ENCODE results near the gene BIN1.

Gene BIN1

DNA sequence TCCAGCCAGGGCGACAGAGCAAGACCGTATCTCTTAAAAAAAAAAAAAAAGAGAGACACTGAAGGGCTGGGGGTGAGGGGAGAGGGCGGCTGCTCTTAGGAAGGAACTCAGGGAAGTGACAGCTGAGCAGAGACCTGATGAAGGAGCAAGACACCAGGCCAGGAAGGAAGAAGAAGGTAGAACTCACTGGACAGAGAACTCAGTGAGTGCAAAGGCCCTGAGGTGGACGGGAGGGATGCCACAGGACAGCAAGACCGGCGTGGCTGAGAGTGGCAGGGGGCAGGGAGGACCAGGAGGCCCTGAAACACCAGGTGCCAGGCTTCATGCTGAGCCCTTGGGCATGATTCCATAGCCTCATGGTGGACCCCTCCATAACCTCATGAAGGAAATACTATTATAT lies 18.2 kb downstream of the BIN1 start:
- DNase-seq: no peak

DNA sequence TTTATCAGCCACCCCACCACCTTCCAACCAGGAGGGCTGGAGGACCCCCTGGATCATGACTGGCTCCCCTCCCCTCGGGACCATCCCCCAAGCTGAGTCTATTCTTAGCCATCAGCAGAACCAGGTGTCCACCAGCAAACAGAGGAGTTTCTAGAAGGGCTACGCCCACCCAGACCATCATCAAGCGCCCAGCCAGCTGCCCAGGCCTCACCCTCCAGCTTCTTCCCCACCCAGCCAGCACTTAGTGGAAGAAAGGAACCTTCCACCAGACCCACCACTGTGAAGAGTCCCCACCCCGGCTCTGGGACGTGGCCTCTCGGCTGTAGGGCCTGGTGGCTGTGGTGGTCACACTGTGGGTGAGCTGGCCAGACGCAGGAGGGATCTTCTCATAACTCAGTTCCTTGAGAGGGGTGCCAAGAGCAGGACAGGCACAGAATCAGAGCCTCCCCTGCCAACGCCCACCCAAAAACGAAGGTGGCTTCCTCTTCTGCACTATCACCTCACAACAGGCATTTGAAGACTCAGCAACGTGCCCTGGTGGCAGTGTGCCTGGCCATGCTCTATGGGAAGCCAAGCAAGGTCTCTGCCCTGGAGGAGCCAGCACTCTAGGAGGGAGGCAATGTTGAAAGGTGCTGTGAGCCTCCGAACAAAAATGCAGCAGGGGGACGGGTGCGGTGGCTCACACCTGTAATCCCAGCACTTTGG lies 19.0 kb downstream of the BIN1 start:
- DNase-seq: no peak

DNA sequence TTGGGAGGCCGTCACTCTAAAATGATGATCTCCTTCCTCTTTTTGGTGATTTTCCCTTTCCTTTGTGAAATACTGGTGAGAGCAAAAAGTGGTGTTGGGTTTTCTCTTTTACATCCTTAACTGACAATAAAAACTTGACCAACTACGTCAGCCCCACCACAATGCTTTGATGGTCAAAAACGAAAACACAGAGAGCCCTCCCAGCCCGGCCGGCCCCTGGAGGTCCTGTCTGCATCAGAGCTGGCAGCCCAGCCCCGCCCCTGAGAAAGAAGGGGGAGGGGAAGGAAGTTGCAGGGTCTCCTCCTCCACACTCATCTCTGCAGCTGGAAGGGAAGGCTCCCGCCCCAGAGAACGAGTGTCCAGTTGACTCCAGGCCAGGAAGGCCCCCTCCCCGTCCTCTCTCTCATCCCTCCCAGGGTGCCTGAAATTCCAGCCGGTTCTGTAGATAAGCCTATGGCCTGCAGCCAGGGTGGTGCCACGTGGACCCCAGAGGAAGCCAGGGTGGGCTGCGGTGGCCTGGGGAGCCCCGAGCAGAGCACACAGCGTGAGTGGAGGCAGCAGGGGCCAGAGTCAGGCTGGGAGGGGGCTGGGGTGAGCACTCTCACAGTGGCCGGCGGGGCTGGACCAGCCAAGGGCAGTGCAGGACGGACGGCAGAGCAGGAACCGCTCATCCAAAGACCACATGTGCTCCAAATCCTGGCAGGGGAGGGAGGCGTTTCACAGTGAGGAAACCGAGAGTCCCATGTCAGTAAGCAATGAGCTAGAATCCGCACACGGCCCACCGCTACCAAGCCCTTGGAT lies 19.8 kb downstream of the BIN1 start:
- DNase-seq: peak; percentile 75

DNA sequence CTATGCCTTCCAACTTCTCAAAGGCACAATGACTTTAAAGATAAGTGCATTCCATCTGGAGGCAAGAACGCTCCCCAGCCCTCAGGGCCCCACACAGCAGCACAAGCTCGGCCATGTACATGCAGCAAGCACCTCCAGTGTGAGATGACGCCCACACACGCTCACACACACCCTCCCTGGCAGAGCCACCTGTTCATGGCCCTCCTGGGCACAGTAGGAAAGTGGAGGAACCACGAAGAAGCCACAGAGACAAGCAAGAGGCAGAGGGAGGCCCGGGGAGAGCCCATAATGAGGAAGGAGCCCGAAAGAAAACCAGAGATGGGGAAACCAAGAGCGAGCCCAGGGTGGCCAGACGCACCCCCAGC lies 21.7 kb downstream of the BIN1 start:
- DNase-seq: no peak

DNA sequence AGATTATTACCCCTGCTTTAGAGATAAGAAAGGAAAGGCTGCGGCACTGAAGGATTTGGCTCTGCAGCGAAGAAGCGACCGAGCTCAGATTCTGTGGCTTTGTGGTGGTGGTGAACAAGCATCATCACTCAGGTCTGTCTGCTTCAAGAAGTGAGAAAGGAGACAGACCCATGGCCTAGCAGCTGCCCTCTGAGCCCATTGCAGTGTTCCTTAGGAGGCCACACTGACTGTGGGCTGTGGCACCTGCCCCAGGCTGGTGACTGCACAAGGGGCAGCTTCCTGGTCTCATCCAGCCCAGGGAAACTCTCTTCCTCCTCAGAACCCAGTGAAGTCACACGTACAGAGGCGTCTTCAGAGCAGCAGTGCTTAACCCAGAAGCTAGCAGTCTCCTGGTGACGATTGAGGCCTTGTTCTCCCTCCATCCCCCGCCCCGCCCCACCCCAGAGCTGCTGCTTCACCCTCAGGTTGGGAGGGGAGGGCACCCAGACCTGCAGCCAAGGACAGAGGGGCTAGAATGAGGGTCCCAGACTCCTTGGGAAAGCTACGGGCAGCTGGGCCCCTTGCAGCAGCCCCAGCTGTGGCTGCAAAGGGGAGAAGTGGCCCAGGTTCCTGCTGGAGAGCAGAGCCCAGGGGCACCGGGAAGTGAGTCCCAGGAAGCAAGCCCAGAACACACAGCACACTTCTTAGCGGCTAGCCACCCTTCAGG lies 22.2 kb downstream of the BIN1 start:
- no peak for DNase-seq

DNA sequence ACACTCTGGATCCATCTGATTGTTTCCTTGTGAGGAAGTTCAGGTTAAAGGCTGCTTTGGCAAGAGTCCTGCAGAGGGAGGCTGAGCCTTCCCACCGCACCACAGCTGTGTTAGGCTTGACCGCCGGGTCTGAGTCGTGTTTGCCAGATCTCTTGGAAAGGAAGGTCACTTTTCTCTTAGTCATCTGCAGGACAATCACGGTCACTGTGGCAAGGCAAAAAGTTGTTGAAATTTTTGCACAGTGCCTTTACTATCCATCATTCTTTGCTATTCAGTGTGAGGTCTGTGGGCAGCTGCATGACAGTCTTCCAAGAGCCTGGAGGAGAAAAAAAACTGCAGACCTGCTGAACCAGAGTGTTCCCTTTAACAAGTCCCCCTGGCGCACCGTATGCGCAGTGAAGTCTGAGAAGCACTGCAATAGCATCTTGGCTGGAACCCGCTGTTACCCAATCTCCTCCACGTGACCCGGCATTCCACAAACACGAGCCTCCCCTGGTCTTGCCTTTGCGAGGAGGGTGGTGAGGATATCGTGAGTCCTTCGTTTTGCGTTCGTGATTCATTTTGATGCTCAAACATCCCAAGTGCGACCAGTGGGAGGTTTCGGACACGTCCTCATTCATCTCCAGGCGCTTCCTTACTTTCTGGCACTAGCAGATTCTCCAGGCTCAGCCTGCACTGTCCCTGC lies 23.0 kb downstream of the BIN1 start:
- DNase-seq: no peak

DNA sequence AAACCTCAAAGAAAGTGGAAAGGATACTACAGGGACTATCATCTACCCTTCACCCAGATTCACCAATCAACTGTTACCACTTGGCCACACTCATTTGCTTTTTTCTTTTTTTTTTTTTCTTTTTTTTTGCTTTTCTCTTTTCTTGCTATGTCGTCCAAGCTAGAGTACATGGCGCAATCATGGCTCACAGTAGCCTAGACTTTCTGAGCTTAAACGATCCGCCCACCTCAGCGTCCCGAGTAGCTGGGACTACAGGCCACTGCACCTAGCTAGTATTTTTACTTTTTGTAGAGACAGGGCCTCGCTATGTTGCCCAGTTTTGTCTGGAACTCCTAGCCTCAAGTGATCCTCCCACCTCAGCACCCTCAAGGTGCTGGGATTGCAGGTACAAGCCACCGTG lies 24.0 kb downstream of the BIN1 start:
- DNase-seq: no peak

DNA sequence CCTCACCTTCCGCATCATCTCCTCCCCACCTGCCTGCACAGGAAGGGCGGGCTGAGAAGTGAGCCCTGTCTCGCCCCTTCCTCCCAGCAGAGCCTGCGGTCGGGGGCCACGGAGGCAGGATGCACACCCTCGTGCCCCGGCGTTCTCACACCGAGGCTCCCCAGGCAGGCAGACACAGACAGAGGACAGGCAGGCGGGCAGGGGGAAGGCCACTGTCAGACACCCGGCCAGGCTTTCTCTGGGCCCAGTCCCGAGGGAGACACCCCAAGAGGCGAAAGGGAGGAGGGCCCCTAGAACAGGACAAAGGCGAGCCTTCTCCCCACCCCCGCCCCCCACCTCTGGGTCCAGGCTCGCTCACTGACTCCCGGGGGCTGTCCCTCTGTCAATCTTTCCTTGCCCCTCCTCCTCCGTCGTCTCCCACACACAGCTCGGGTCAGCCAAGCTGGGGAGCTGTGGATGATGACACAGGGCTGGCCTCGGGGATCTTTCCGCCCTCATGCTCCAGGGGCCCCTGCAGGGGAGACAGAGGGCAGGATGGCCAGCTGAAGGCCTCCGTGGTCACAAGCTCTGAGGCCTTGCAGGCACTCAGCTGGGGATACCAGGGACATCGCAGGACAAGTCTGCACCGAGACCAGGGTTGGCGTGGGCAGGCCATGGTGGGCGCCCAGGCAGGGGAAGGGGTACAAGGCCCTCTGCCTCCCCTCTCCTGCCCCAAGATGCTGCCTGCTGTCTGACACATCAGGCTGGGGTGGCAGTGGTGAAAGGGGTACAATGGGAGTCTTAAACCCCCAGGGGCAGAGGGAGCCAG lies 24.9 kb downstream of the BIN1 start:
- DNase-seq: no peak

DNA sequence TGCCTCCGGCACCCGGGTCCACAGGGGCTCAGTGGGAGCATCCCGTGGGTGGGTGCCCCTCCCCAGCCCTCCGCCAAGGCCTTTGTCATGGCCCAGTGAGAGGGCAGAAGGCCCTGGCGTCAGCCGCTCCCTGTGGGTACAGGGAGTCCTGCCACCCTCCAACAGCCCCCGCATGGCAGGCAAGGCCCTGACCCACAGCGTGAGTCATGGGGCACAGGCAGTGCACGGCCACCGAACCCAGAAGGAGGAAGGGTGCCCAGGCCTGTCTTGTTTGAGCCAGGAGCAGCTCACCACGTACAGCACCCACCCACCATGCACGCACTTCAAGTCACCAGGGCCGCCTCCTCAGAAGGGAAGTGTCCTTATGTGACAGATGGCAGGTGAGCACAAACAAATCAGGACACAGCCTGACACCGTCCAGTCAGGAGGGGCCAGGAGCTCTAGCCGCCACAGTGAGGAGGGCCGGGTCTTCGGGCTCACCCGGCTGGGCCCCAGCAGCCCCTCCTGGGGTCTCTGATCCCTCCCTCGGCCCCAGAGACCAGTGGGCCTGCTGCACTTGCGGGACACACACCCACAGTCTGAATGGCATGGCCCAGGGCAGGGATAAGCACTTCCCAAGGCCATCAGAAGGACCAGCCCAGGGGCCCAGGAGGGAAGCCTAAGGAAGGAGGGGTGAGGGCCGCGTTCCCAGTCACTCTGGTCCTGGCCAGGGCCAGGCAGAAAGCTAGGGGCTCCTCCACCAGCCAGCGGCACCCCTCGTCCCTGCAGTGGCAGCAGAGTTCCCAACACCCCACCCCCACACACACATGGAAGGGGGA lies 25.8 kb downstream of the BIN1 start:
- no peak for DNase-seq

DNA sequence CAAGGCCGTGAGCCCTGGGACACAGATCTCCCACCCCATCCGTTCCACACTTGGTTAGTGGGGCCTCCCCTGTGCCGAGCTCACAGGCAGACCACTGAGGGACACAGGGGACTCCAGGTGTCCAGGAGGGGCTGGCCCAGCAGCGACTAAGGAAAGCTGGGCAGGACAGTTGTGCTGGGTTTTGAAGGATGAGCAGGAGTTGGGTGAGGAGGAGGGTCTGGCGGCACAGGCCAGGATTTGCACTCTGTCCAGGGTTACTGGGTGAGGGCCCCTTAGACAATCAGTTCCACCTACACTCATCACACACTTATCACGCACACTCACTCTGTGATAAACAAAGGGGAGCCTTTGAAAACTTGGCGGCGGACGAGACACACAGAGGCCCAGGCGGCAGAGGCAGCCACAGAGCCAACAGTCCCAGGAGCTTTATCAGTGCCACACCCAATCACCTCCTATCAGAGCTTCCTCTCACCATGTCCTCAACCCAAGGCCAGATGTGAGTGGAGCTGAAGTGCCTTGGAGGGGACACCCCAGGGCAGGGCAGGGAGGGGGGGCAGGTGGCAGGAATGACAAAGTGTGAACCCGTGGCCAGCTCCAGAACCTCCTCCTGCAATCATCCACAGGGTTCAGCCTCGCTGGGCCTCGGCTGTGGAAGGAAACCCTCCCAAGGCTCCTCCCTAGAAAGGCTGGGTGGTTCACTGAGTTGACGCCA lies 26.6 kb downstream of the BIN1 start:
- DNase-seq: peak; percentile 57

DNA sequence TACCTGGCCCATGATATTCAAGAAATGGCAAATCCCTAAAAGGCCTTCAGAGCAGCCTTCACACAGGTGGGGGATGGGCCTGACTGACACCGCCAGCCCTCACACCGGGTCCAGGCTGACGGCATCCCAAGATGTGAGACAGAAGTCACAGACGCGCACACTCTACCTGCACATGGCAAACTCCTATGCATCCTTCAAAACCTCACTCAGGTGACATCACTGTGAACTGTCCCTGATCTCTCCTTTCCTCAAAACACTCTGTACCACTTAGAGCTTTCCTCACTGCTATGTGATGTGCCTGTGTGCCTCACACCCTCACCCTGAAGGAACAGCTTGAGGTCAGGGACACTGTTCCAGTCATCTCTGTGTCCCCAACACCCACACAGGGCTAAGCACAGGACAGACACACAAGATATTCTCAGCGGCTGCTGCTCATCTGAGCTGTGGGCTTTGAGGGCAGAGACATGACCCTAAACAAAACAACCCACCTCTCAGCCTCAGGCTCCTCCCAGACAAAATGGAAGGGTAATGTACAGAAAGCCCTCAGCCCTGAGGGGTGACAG lies 27.5 kb downstream of the BIN1 start:
- DNase-seq: no peak

DNA sequence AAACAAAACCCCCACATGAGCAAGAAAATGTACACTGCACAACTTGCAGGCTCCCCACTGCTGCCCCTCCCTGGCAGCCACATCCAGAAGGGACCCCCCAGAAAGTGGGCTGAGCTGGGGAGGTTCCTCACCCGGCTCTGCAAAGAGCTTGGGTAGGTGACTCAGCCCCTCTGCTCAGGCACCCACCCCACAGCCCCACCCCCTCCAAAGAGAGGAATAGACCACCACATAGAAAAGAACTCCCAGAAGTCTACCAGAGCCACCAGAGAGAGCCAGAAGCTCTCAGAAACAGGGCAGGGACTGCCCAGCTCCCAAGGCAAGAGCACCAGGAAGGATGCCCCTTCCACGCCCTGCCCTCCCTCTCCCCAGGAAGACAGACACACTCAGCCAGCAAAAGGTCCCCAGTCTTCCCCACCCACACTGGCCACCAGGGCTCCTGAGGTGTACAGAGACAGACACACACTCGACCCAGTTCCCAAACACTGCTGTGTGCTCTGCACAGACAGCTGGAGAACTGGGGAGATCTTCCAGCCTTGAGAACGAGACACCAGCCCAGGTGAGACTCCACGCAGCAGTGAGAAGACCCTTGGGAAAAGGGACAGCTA lies 28.2 kb downstream of the BIN1 start:
- DNase-seq: no peak

DNA sequence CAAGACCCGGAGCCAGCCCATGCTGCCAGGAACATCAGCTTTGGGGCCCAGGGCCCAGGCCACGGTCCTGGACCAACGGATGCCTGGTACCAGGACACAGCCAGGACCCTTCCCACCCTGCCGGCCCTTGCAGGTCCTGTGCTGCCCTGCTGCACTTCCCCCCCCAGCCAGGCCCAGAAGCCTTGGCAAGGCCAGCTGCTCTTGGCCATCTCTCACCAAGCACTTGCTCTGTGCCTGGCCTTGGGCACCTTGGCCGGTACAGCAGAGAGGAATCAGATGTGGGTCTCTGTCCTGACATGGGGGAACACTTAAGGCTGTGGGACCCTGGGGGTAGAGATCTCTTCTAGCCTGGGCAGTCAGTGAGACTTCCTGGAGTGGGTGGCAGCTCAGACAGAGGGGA lies 28.9 kb downstream of the BIN1 start:
- no peak for DNase-seq

DNA sequence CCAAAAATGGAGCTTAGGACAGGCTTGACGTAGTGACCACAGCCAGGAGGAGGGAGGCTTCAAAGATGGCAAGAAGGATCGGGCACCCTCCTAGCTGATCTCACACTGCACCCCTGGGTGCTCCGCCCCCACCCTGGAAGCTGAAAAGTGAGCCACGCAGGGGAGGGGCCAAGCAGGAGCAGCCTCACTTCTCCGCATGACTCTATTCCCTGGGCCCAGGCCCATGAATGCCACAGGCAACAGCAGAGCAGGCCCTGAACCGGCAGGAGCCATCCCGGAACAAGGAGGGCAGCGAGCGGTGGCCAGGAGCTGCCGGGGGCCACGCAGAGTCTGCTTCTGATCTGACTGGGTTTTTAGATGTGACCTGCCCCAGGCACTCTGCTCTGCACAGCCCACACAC lies 30.0 kb downstream of the BIN1 start:
- DNase-seq: no peak

DNA sequence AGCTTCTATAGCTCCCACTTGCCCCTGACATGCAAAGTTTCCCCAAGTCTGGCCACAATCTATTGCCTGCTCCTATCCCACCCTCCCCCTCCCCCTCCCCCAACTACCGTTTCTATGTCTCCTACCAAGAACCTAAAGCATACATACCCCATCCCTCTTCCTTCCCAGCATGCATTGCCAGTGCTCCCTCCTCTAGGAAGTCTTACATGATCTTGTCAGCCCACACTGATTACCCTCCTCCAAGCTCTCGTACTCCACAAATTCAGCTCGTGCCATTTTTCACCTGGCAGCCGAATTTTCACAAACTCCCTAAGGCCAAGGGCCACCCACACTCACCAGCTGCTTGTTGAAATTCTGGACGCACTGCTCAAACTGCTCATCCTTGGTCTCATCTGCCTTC lies 30.7 kb downstream of the BIN1 start:
- DNase-seq: no peak

DNA sequence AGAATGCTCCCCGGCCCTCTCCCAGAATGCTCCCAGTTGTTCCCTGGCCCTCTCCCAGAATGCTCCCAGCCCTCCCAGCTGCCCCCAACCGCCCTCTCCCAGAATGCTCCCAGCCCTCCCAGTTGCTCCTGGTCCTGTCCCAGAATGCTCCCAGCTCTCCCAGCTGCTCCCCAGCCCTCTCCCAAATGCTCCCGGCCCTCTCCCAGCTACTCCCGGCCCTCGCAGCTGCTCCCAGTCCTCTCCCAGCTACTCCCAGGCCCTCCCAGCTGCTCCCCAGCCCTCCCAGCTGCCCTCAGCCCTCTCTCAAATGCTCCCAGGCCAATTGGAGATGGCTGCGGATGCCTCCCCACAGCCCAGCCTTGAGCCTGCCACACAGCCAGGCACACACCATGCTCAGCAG lies 31.1 kb downstream of the BIN1 start:
- no peak for DNase-seq

DNA sequence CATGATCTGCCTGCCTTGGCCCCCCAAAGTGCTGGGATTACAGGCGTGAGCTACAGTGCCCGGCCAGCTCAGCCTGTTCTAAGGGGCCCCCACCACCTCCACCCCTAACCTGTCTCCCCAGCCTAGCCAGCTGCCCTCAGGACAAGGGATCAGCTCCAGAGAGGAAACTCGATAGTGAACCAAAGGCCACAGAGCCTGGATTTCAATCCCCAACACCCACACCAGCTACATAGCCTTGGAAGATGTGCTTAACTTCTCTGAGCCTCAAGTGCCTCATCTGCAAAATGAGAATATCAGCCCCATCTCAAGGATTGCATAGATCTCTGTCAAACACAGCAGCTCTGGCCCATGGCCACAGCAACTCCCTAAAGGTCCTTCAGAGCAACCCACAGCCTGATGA lies 32.0 kb downstream of the BIN1 start:
- DNase-seq: no peak

DNA sequence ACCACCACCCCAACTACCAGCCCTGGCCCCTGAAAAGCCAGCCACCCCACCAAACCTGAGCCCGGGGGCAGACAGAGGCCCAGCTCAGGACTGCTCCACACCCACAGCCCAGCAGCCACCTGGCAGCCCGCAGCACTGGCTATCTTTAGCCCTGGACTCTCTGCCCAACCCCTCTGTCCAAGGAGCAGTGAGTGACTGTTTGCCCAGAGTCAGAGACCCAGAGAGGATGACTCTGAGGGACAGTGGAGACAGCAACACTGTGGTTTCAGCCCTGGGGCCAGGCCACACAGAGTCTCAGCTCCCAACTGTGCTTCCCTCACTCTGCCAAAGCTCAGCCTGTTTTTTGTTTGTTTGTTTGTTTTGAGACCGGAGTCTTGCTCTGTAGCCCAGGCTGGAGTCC lies 32.6 kb downstream of the BIN1 start:
- no peak for DNase-seq

DNA sequence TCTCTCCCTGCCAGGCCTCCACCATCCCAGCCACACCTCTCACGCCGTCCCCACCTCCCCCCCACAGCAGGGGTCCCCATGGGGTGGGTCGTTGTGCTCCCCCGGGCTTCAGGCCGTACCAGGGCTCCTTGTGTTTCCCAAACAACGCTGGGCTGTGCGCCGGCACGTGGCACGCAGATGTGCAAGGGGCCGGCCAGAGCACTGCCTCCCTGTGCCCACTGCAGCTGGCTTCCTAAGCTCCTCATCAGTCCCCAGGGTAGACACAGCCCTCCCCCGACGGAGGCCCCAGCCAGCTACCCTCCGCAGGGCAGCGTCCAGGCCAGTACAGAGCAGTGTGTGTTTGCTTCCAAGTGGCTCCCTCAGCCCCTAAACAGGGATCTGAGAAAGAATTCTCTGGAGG lies 34.0 kb downstream of the BIN1 start:
- DNase-seq: no peak

DNA sequence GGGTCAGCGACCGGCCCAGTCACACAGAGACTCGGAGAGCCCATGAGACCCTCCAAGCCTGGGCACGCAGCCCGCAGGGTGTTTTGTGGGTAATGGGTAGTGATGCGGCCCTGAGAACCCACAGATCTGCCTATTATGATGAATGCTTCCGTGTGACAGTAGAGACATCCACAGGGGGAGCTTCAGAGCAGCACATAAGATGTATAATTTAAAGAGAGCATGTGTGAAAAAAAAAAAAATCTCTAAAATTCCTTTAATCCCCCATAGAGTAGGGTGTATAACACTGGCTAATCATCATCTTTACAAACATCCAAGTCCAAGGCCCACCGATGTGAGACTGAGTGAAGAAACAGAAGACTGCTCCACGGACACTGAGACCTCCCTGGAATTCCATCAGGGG lies 34.6 kb downstream of the BIN1 start:
- DNase-seq: no peak

Measured in OCI-M1 (cell line).